ENCODE data around the gene AHCTF1.

Gene AHCTF1

GRCh38 chr1:246969621-246970020 lies 37.9 kb upstream of the AHCTF1 start:
- no peak for DNase-seq (ENCODE audit: low read depth)
- H3K4me3 ChIP-seq (ENCODE audit: low read length) = no peak overlapping the region
- no peak for TF ChIP-seq CTCF (IDR thresholded peaks at IDR 0.05; ENCODE audit: insufficient read depth, low read depth, low read length, missing control alignments)

GRCh38 chr1:246966502-246966901 lies 34.8 kb upstream of the AHCTF1 start:
- TF ChIP-seq CTCF (IDR thresholded peaks at IDR 0.05; ENCODE audit: insufficient read depth, low read depth, low read length, missing control alignments) = no peak
- DNase-seq (ENCODE audit: low read depth) = no peak
- H3K4me3 ChIP-seq (ENCODE audit: low read length) = no peak overlapping the region

GRCh38 chr1:246959944-246960693 lies 28.4 kb upstream of the AHCTF1 start:
- TF ChIP-seq CTCF (IDR thresholded peaks at IDR 0.05; ENCODE audit: insufficient read depth, low read depth, low read length, missing control alignments) = no peak
- H3K4me3 ChIP-seq (ENCODE audit: low read length) = no peak overlapping the region
- no peak for DNase-seq (ENCODE audit: low read depth)

GRCh38 chr1:246954126-246954525 lies 22.4 kb upstream of the AHCTF1 start:
- no peak overlapping the region for H3K4me3 ChIP-seq (ENCODE audit: low read length)
- TF ChIP-seq CTCF (IDR thresholded peaks at IDR 0.05; ENCODE audit: insufficient read depth, low read depth, low read length, missing control alignments) = no peak
- no peak for DNase-seq (ENCODE audit: low read depth)

- no peak for DNase-seq (ENCODE audit: low read depth)
- no peak overlapping the region for H3K4me3 ChIP-seq (ENCODE audit: low read length)
- TF ChIP-seq CTCF (IDR thresholded peaks at IDR 0.05; ENCODE audit: insufficient read depth, low read depth, low read length, missing control alignments) = no peak
Measured at GRCh38 chr1:246951413-246951812, 19.7 kb upstream of the AHCTF1 start.

GRCh38 chr1:246949956-246950355 lies 18.2 kb upstream of the AHCTF1 start:
- DNase-seq (ENCODE audit: low read depth) = no peak

More at GRCh38 chr1:246949956-246950355, 18.2 kb upstream of the AHCTF1 start:
- no peak overlapping the region for H3K4me3 ChIP-seq (ENCODE audit: low read length)
- no peak for TF ChIP-seq CTCF (IDR thresholded peaks at IDR 0.05; ENCODE audit: insufficient read depth, low read depth, low read length, missing control alignments)
